ENCODE measurements around the gene FAM222B. TPM values are rescaled to one million over a fixed set of nuclear protein-coding genes. Genes with fewer than 3 reads are reported as not detected.
A peak's percentile ranks its signal among the peaks of the same experiment; 100 is the strongest.

Gene FAM222B
- total and polyA plus RNA-seq, 4 donors: 2.8 to 5.4 (median 4.1) TPM

DNA sequence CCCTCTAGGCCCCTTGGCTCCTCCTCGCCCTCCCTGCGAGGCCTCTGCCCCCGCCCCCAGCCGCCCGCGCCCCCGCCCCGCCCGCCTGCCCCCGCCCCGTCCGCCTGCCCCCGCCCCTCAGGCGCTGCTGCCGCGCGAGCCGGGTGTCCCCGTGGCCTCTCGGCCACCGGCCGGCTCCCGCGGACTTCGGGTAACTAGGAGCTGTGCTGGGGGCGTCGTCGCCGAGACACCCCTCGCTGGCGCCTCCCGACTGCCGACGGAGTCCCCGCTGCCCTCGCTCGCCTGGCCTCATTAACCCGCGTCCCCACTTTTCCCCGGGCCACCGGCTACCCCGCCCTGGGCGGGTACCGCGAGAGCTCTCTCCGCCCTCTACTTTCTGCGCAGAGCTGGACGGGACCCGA lies 116.4 kb downstream of the FAM222B start, which contains the start of gene TLCD1:
Gene TLCD1 (minus strand): TSS at position 8 of the 401 bp plus-strand sequence. CDS start 136 bp downstream, outside the sequence.
- Histone ChIP-seq H3K9ac (ENCODE audit: low read depth in 1 of 2, low read length in 2 of 2) (peak within 1 kb of the TSS in 1 of 2 donors; percentile 51), H3K36me3 (ENCODE audit: control insufficient read depth in 4 of 4, insufficient read depth in 3 of 4, low read depth in 1 of 4, low read length in 3 of 4) (peaks cover 10 to 28% (median 22%) of the 10 kb centered on the region in 4 donors), H3K27me3 (ENCODE audit: control insufficient read depth in 4 of 4, insufficient read depth in 4 of 4, low read length in 3 of 4) (no peaks in the 10 kb centered on the region), H3K9me3 (ENCODE audit: control insufficient read depth in 4 of 4, low read length in 3 of 4) (no peaks in the 10 kb centered on the region), H3K27ac (ENCODE audit: low read depth in 1 of 2, low read length in 2 of 2) (peak within 1 kb of the TSS; percentile 97 to 99), H3K4me1 (ENCODE audit: control insufficient read depth in 4 of 4, insufficient read depth in 4 of 4, low read length in 3 of 4) (peaks cover 2 to 36% (median 24%) of the 10 kb centered on the region in 4 donors), H3K4me3 (ENCODE audit: low read depth in 1 of 3, low read length in 3 of 3) (peak within 1 kb of the TSS; percentile 56 to 66 (median 60))
- TF ChIP-seq MAX (IDR thresholded peaks at IDR 0.05) (no peak), RXRA (IDR thresholded peaks at IDR 0.05) (no peak), HNF4G (IDR thresholded peaks at IDR 0.05) (no peak), FOXA1 (IDR thresholded peaks at IDR 0.05) (no peak), EGR1 (IDR thresholded peaks at IDR 0.05; ENCODE audit: low read depth in 2 of 2) (no peak), HNF4A (conservative IDR thresholded peaks at IDR 0.05) (no peak), SP1 (IDR thresholded peaks at IDR 0.05) (no peak), ATF3 (IDR thresholded peaks at IDR 0.05) (no peak), YY1 (IDR thresholded peaks at IDR 0.05) (no peak), NR2F2 (IDR thresholded peaks at IDR 0.05) (peak; percentile 6), JUND (IDR thresholded peaks at IDR 0.05) (no peak), TAF1 (conservative IDR thresholded peaks at IDR 0.05) (no peak), RAD21 (IDR thresholded peaks at IDR 0.05) (no peak)
- TF ChIP-seq, protein P1, sequence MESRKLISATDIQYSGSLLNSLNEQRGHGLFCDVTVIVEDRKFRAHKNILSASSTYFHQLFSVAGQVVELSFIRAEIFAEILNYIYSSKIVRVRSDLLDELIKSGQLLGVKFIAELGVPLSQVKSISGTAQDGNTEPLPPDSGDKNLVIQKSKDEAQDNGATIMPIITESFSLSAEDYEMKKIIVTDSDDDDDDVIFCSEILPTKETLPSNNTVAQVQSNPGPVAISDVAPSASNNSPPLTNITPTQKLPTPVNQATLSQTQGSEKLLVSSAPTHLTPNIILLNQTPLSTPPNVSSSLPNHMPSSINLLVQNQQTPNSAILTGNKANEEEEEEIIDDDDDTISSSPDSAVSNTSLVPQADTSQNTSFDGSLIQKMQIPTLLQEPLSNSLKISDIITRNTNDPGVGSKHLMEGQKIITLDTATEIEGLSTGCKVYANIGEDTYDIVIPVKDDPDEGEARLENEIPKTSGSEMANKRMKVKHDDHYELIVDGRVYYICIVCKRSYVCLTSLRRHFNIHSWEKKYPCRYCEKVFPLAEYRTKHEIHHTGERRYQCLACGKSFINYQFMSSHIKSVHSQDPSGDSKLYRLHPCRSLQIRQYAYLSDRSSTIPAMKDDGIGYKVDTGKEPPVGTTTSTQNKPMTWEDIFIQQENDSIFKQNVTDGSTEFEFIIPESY (IDR thresholded peaks at IDR 0.05): peak; percentile 66
- TF ChIP-seq, protein P2, sequence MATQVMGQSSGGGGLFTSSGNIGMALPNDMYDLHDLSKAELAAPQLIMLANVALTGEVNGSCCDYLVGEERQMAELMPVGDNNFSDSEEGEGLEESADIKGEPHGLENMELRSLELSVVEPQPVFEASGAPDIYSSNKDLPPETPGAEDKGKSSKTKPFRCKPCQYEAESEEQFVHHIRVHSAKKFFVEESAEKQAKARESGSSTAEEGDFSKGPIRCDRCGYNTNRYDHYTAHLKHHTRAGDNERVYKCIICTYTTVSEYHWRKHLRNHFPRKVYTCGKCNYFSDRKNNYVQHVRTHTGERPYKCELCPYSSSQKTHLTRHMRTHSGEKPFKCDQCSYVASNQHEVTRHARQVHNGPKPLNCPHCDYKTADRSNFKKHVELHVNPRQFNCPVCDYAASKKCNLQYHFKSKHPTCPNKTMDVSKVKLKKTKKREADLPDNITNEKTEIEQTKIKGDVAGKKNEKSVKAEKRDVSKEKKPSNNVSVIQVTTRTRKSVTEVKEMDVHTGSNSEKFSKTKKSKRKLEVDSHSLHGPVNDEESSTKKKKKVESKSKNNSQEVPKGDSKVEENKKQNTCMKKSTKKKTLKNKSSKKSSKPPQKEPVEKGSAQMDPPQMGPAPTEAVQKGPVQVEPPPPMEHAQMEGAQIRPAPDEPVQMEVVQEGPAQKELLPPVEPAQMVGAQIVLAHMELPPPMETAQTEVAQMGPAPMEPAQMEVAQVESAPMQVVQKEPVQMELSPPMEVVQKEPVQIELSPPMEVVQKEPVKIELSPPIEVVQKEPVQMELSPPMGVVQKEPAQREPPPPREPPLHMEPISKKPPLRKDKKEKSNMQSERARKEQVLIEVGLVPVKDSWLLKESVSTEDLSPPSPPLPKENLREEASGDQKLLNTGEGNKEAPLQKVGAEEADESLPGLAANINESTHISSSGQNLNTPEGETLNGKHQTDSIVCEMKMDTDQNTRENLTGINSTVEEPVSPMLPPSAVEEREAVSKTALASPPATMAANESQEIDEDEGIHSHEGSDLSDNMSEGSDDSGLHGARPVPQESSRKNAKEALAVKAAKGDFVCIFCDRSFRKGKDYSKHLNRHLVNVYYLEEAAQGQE (IDR thresholded peaks at IDR 0.05): no peak
- under 1% methylated on average over 49 of the region's 49 CpGs for WGBS
- DNase-seq (ENCODE audit: low spot score): peak; percentile 84

GRCh38 chr17:28725660-28726225 lies 116.8 kb downstream of the FAM222B start:
- H3K36me3 ChIP-seq (ENCODE audit: control insufficient read depth in 4 of 4, insufficient read depth in 3 of 4, low read depth in 1 of 4, low read length in 3 of 4): peaks cover 10 to 28% (median 22%) of the 10 kb centered on the region in 4 donors
- DNase-seq (ENCODE audit: low spot score): no peak
- under 1% methylated on average over 45 of the region's 45 CpGs for WGBS
- H3K27me3 ChIP-seq (ENCODE audit: control insufficient read depth in 4 of 4, insufficient read depth in 4 of 4, low read length in 3 of 4): no peaks in the 10 kb centered on the region
- H3K4me1 ChIP-seq (ENCODE audit: control insufficient read depth in 4 of 4, insufficient read depth in 4 of 4, low read length in 3 of 4): peaks cover 6 to 41% (median 29%) of the 10 kb centered on the region in 4 donors
- peak overlapping the region; percentile 72 to 77 for H3K27ac ChIP-seq (ENCODE audit: low read depth in 1 of 2, low read length in 2 of 2)
- H3K9me3 ChIP-seq (ENCODE audit: control insufficient read depth in 4 of 4, low read length in 3 of 4): no peaks in the 10 kb centered on the region
- peak overlapping the region in 1 of 2 donors; percentile 51 for H3K9ac ChIP-seq (ENCODE audit: low read depth in 1 of 2, low read length in 2 of 2)
- H3K4me3 ChIP-seq (ENCODE audit: low read depth in 1 of 3, low read length in 3 of 3): peak overlapping the region; percentile 53 to 66 (median 60)
- TF ChIP-seq GABPA (IDR thresholded peaks at IDR 0.05 in 1 of 2, conservative IDR thresholded peaks at IDR 0.05 in 1 of 2) (no peak), EGR1 (IDR thresholded peaks at IDR 0.05; ENCODE audit: low read depth in 2 of 2) (no peak), MAX (IDR thresholded peaks at IDR 0.05) (no peak), NR2F2 (IDR thresholded peaks at IDR 0.05) (no peak), HNF4G (IDR thresholded peaks at IDR 0.05) (no peak), TAF1 (conservative IDR thresholded peaks at IDR 0.05) (no peak)
- TF ChIP-seq, protein P2 (IDR thresholded peaks at IDR 0.05): no peak
- TF ChIP-seq, protein P3, sequence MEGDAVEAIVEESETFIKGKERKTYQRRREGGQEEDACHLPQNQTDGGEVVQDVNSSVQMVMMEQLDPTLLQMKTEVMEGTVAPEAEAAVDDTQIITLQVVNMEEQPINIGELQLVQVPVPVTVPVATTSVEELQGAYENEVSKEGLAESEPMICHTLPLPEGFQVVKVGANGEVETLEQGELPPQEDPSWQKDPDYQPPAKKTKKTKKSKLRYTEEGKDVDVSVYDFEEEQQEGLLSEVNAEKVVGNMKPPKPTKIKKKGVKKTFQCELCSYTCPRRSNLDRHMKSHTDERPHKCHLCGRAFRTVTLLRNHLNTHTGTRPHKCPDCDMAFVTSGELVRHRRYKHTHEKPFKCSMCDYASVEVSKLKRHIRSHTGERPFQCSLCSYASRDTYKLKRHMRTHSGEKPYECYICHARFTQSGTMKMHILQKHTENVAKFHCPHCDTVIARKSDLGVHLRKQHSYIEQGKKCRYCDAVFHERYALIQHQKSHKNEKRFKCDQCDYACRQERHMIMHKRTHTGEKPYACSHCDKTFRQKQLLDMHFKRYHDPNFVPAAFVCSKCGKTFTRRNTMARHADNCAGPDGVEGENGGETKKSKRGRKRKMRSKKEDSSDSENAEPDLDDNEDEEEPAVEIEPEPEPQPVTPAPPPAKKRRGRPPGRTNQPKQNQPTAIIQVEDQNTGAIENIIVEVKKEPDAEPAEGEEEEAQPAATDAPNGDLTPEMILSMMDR (IDR thresholded peaks at IDR 0.05; ENCODE audit: low read depth, low read length, missing input control): no peak

Data from liver (tissue), 9 donors.